NCI-H524 treated with DMSO at 0.1 percent for 48 hours (cell line): Measurements from ENCODE around the gene FGFR2.
"Not testable (repeated sequence)": the region's sequence is repeated elsewhere in the genome, so short reads cannot be mapped to it uniquely, and the experiment has no call there.

Experiments
- DNase-seq: peaks from one replicate; lab custom pipeline; 2025; lab: John Stamatoyannopoulos, UW

FGFR2 gene

GRCh38 chr10:121524157-121524817 is 74.0 kb downstream of the FGFR2 start:
- no peak for DNase-seq

- no peak for DNase-seq
Observed at GRCh38 chr10:121522831-121523230, 75.4 kb downstream of the FGFR2 start.

GRCh38 chr10:121521794-121522556 is 76.3 kb downstream of the FGFR2 start:
- DNase-seq, result no peak

GRCh38 chr10:121520526-121520925 is 77.7 kb downstream of the FGFR2 start:
- DNase-seq, result not testable (repeated sequence)

- DNase-seq, result no peak
Observed at GRCh38 chr10:121519901-121520493, 78.2 kb downstream of the FGFR2 start.

GRCh38 chr10:121519411-121519810 is 78.8 kb downstream of the FGFR2 start:
- no peak for DNase-seq

- DNase-seq, result no peak
Observed at GRCh38 chr10:121518333-121518732, 79.9 kb downstream of the FGFR2 start.

- no peak for DNase-seq
Observed at GRCh38 chr10:121516093-121516865, 82.0 kb downstream of the FGFR2 start.

GRCh38 chr10:121514141-121514865 is 83.9 kb downstream of the FGFR2 start:
- DNase-seq, result no peak

- DNase-seq, result no peak
Observed at GRCh38 chr10:121511943-121512342, 86.3 kb downstream of the FGFR2 start.

- no peak for DNase-seq
Observed at GRCh38 chr10:121511460-121511859, 86.8 kb downstream of the FGFR2 start.

GRCh38 chr10:121510201-121510771 is 88.0 kb downstream of the FGFR2 start:
- DNase-seq, result no peak

- DNase-seq, result no peak
Observed at GRCh38 chr10:121509796-121510195, 88.4 kb downstream of the FGFR2 start.

- DNase-seq, result no peak
Observed at GRCh38 chr10:121509112-121509511, 89.1 kb downstream of the FGFR2 start.

GRCh38 chr10:121503587-121504051 is 94.6 kb downstream of the FGFR2 start:
- no peak for DNase-seq

- DNase-seq, result no peak
Observed at GRCh38 chr10:121501796-121502195, 96.4 kb downstream of the FGFR2 start.

GRCh38 chr10:121500701-121501332 is 97.4 kb downstream of the FGFR2 start:
- no peak for DNase-seq

GRCh38 chr10:121497513-121498470 is 100.5 kb downstream of the FGFR2 start:
- DNase-seq, result no peak

GRCh38 chr10:121495719-121496118 is 102.5 kb downstream of the FGFR2 start:
- no peak for DNase-seq

GRCh38 chr10:121494296-121494695 is 103.9 kb downstream of the FGFR2 start:
- no peak for DNase-seq
